Natural killer cell (primary cell): ENCODE results near the gene NEGR1. TPM values are rescaled to one million over a fixed set of nuclear protein-coding genes. Genes with fewer than 3 reads are reported as not detected.

ENCODE experiments used
- ATAC-seq, 3 donors: fragments of 150-1000 bp in 2 of 3; fragments of 200-7000 bp in 1 of 3; cut with Tn5 transposase; 1 replicate in 1 of 3; 2 replicates in 2 of 3; pipeline ENCODE4 v1.10.0; 2021; ENCODE audit warnings: mild to moderate bottlenecking in 2 of 3, moderate library complexity in 2 of 3
- DNase-seq, 2 donors: peaks; one replicate each; pipeline versions ENCODE4 v3.0.0 to v3.0.0-alpha.2; 2013 to 2021; ENCODE audit warnings: mixed read lengths in 1 of 2
- H3K27ac ChIP-seq: one replicate; pipeline ENCODE4 v1.5.1; 2013; ENCODE audit warnings: mild to moderate bottlenecking, low read length
- H3K27me3 ChIP-seq: one replicate; pipeline ENCODE4 v1.6.1; 2013; ENCODE audit warnings: low read length; ENCODE audit not compliant: control insufficient read depth, insufficient read depth
- H3K36me3 ChIP-seq: one replicate; pipeline ENCODE4 v1.6.1; 2013; ENCODE audit warnings: low read length; ENCODE audit not compliant: control insufficient read depth, insufficient read depth
- H3K4me1 ChIP-seq: one replicate; pipeline ENCODE4 v1.6.1; 2013; ENCODE audit warnings: low read length; ENCODE audit not compliant: control insufficient read depth, insufficient read depth
- H3K4me3 ChIP-seq: one replicate; pipeline ENCODE4 v1.5.1; 2013; ENCODE audit warnings: low read length
- H3K9me3 ChIP-seq: one replicate; pipeline ENCODE4 v1.6.1; 2013; ENCODE audit warnings: low read length; ENCODE audit not compliant: control insufficient read depth, insufficient read depth
- H3K27ac Mint-ChIP-seq, 2 donors: one replicate each; pipeline ENCODE4 v1.8.0; 2022; ENCODE audit warnings: mild to moderate bottlenecking in 2 of 2, mixed read lengths in 2 of 2, moderate library complexity in 1 of 2
- H3K27me3 Mint-ChIP-seq, 2 donors: one replicate each; pipeline ENCODE4 v1.8.0; 2022; ENCODE audit warnings: low read depth in 2 of 2, mixed read lengths in 2 of 2
- H3K36me3 Mint-ChIP-seq: one replicate; pipeline ENCODE4 v1.8.0; 2022; ENCODE audit warnings: mixed read lengths
- H3K4me1 Mint-ChIP-seq, 2 donors: one replicate each; pipeline ENCODE4 v1.8.0; 2022; ENCODE audit warnings: mixed read lengths in 2 of 2
- H3K4me3 Mint-ChIP-seq: one replicate; pipeline ENCODE4 v1.8.0; 2022; ENCODE audit warnings: mild to moderate bottlenecking, moderate library complexity, mixed read lengths
- H3K9me3 Mint-ChIP-seq, 2 donors: one replicate each; pipeline ENCODE4 v1.8.0; 2022; ENCODE audit warnings: mixed read lengths in 2 of 2
- CTCF ChIP-seq: fragments of 200-600 bp; IDR thresholded peaks from one replicate; pipeline ENCODE4 v1.8.0; 2022; ENCODE audit warnings: antibody characterized with exemption
- whole genome bisulfite sequencing: methylation state at CpG from one replicate; pipeline ENCODE4 v1.1.7; 2013; ENCODE audit warnings: missing lambda C conversion rate; ENCODE audit not compliant: insufficient coverage; 5-methylcytosine and 5-hydroxymethylcytosine counted together
- intact Hi-C: fragments of 100-400 bp; cut with micrococcal nuclease; formaldehyde crosslinking; loops from one replicate; pipeline ENCODE4 v1.14.2; 2022
- total RNA-seq, 4 donors: library from RNA; stranded (reverse); fragments of 120-200 nt in 1 of 4; gene quantifications; one replicate each; pipeline versions ENCODE4 v1.2.3 to v1.2.4, GENCODE V29; 2013 to 2022

The NEGR1 gene
- total RNA-seq, 3 donors from 2014 or later (not counting 1 experiment from before 2014, with no cell fraction given), result 0.55 to 1.3 TPM; not detected in 1

GRCh38 chr1:71986160-71986559 is 296.2 kb downstream of the NEGR1 start:
- H3K27me3 ChIP-seq, result no peaks in the 10 kb centered on the region
- no peaks in the 10 kb centered on the region for H3K9me3 ChIP-seq
- Mint-ChIP-seq H3K36me3 (no peaks in the 10 kb centered on the region), H3K9me3 (peaks cover 7 to 11% of the 10 kb centered on the region in 2 donors), H3K27me3 (no peaks in the 10 kb centered on the region), H3K27ac (no peak overlapping the region), H3K4me1 (no peaks in the 10 kb centered on the region), H3K4me3 (no peak overlapping the region)
- H3K27ac ChIP-seq, result no peak overlapping the region
- WGBS, result 93% methylated on average over 2 of the region's 3 CpGs
- no peak for TF ChIP-seq CTCF
- ATAC-seq, result no peak
- no peaks in the 10 kb centered on the region for H3K36me3 ChIP-seq
- no peaks in the 10 kb centered on the region for H3K4me1 ChIP-seq
- intact Hi-C loops, result no loop called here
- no peak overlapping the region for H3K4me3 ChIP-seq
- DNase-seq, result no peak

GRCh38 chr1:71980556-71980955 is 301.8 kb downstream of the NEGR1 start:
- Mint-ChIP-seq H3K4me3 (no peak overlapping the region), H3K36me3 (no peaks in the 10 kb centered on the region), H3K4me1 (peaks cover 6 to 8% of the 10 kb centered on the region in 2 donors), H3K27me3 (no peaks in the 10 kb centered on the region), H3K9me3 (peaks cover 4% of the 10 kb centered on the region in 2 donors), H3K27ac (no peak overlapping the region)
- no peaks in the 10 kb centered on the region for H3K9me3 ChIP-seq
- no peak for TF ChIP-seq CTCF
- intact Hi-C loops, result no loop called here
- H3K27me3 ChIP-seq, result no peaks in the 10 kb centered on the region
- 10% methylated on average over 1 of the region's 1 CpG for WGBS
- no peak overlapping the region for H3K27ac ChIP-seq
- H3K36me3 ChIP-seq, result no peaks in the 10 kb centered on the region
- no peak overlapping the region for H3K4me3 ChIP-seq
- ATAC-seq, result peak in 1 of 3 donors; percentile 41
- no peak for DNase-seq
- H3K4me1 ChIP-seq, result no peaks in the 10 kb centered on the region

GRCh38 chr1:71979882-71980281 is 302.5 kb downstream of the NEGR1 start:
- intact Hi-C loops, result no loop called here
- Mint-ChIP-seq H3K4me3 (no peak overlapping the region), H3K36me3 (no peaks in the 10 kb centered on the region), H3K27ac (no peak overlapping the region), H3K4me1 (peaks cover 6 to 8% of the 10 kb centered on the region in 2 donors), H3K9me3 (peaks cover 4% of the 10 kb centered on the region in 2 donors), H3K27me3 (no peaks in the 10 kb centered on the region)
- no CpG with 5 or more reads among the region's 1 CpG for WGBS
- DNase-seq (no peak), ATAC-seq (no peak)
- Histone ChIP-seq H3K4me1 (no peaks in the 10 kb centered on the region), H3K4me3 (no peak overlapping the region), H3K27ac (no peak overlapping the region), H3K9me3 (no peaks in the 10 kb centered on the region), H3K27me3 (no peaks in the 10 kb centered on the region), H3K36me3 (no peaks in the 10 kb centered on the region)
- TF ChIP-seq CTCF, result no peak

GRCh38 chr1:71967670-71968069 is 314.7 kb downstream of the NEGR1 start:
- H3K36me3 ChIP-seq, result no peaks in the 10 kb centered on the region
- TF ChIP-seq CTCF, result no peak
- H3K27me3 Mint-ChIP-seq, result no peaks in the 10 kb centered on the region
- no peak overlapping the region for H3K4me3 Mint-ChIP-seq
- WGBS, result no CpG with 5 or more reads among the region's 2 CpGs
- peaks cover 5 to 6% of the 10 kb centered on the region in 2 donors for H3K9me3 Mint-ChIP-seq
- no peaks in the 10 kb centered on the region for H3K4me1 ChIP-seq
- ATAC-seq (no peak), DNase-seq (no peak)
- intact Hi-C loops, result no loop called here
- H3K27ac ChIP-seq, result no peak overlapping the region
- H3K9me3 ChIP-seq, result no peaks in the 10 kb centered on the region
- no peaks in the 10 kb centered on the region for H3K27me3 ChIP-seq
- H3K27ac Mint-ChIP-seq, result no peak overlapping the region
- no peak overlapping the region for H3K4me3 ChIP-seq
- H3K4me1 Mint-ChIP-seq, result no peaks in the 10 kb centered on the region
- no peaks in the 10 kb centered on the region for H3K36me3 Mint-ChIP-seq
